Suprapubic skin (tissue), 3 donors: ENCODE results near the gene PCSK2.

Experiments
- POLR2AphosphoS5 ChIP-seq, 3 donors: sonication (generic); formaldehyde crosslinking; IDR thresholded peaks; one replicate each; pipeline ENCODE4 v1.6.1; 2017; ENCODE audit warnings: antibody characterized with exemption in 3 of 3
- TF ChIP-seq, protein P1 (sequence below), 2 donors: fragments of 200-600 bp in 1 of 2; fragments of 450-650 bp in 1 of 2; sonication (generic) in 1 of 2; IDR thresholded peaks; one replicate each; pipeline ENCODE4 v1.5.1; 2016 to 2019; ENCODE audit warnings: antibody characterized with exemption in 2 of 2, mild to moderate bottlenecking in 1 of 2, moderate library complexity in 1 of 2

DNA sequence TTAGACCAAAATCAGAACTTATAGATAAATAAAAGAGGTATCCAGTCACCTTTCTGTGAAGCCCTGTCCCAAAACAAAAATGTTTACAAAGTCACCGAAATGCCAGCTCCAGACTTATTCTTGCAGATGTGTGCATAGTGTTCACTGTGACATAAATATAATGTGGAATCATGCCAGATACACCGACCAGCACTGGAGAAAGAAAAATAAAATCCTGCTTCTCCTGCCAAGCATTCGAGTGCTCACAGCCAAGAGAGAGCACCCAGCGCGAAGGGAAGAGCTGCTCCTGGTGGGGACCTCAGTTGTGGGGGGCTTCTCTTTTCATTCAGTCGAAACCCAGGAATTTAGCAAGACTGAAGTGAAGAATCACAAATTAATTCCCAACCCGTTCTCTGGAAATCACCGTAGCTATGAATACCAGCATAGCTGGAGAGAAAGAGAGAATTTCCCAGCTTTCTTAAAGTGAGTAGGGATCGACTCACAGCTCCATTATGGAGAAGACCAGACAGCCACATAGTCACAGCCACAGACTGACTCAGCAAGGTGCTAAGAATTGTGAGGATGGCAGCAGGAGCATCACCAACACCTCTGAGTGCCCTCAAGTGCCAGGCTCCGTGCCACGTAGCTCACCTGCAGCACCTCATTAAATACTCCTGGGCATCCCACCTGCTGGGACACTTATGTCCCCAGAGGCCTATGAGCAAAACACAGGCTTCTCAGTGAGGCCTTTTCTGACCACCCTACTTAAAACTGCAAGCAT lies 271.2 kb downstream of the PCSK2 start:
- no peak for TF ChIP-seq POLR2AphosphoS5 (IDR thresholded peaks at IDR 0.05)
- TF ChIP-seq, protein P1, sequence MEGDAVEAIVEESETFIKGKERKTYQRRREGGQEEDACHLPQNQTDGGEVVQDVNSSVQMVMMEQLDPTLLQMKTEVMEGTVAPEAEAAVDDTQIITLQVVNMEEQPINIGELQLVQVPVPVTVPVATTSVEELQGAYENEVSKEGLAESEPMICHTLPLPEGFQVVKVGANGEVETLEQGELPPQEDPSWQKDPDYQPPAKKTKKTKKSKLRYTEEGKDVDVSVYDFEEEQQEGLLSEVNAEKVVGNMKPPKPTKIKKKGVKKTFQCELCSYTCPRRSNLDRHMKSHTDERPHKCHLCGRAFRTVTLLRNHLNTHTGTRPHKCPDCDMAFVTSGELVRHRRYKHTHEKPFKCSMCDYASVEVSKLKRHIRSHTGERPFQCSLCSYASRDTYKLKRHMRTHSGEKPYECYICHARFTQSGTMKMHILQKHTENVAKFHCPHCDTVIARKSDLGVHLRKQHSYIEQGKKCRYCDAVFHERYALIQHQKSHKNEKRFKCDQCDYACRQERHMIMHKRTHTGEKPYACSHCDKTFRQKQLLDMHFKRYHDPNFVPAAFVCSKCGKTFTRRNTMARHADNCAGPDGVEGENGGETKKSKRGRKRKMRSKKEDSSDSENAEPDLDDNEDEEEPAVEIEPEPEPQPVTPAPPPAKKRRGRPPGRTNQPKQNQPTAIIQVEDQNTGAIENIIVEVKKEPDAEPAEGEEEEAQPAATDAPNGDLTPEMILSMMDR (IDR thresholded peaks at IDR 0.05), result no peak
